Pancreas (tissue), 10 donors: ENCODE results near the gene FANCL. TPM values are rescaled to one million over a fixed set of nuclear protein-coding genes. Genes with fewer than 3 reads are reported as not detected.
"Not testable (repeated sequence)": the region's sequence is repeated elsewhere in the genome, so short reads cannot be mapped to it uniquely, and the experiment has no call there.

ENCODE experiments used
- ATAC-seq, 4 donors: fragments of 200-7000 bp; cut with Tn5 transposase; one replicate each; pipeline versions ENCODE4 v1.8.0 to v1.9.1; 2020; ENCODE audit warnings: mild to moderate bottlenecking in 4 of 4, moderate library complexity in 4 of 4
- DNase-seq, 6 donors: peaks; one replicate each; pipeline ENCODE4 v3.0.0-alpha.2; 2020
- FAIRE-seq: peaks from 2 replicates; lab custom pipeline; 2012; peaks lifted over from hg19 to GRCh38; lab: Jason Lieb, UNC
- H3K27ac ChIP-seq, 4 donors: fragments of 200-600 bp; sonication (generic); 1 replicate in 3 of 4; 2 replicates in 1 of 4; pipeline versions ENCODE4 v1.5.0 to v1.8.0; 2020
- H3K27me3 ChIP-seq, 4 donors: fragments of 200-600 bp; one replicate each; pipeline ENCODE4 v1.8.0; 2021
- H3K36me3 ChIP-seq, 3 donors: fragments of 200-600 bp; sonication (generic) in 1 of 3; one replicate each; pipeline versions ENCODE4 v1.5.0 to v1.8.0; 2020 to 2021
- H3K4me1 ChIP-seq, 3 donors: fragments of 200-600 bp; one replicate each; pipeline ENCODE4 v1.8.0; 2021
- H3K4me3 ChIP-seq, 4 donors: fragments of 200-600 bp; sonication (generic) in 2 of 4; one replicate each; pipeline versions ENCODE4 v1.5.0 to v1.8.0; 2020 to 2021
- H3K9me3 ChIP-seq, 4 donors: fragments of 200-600 bp; one replicate each; pipeline ENCODE4 v1.8.0; 2021
- WGBS, 2 donors: extraction: QIAGEN DNeasy Blood & Tissue Kit; methylation state at CpG; one replicate each; pipeline ENCODE4 v1.1.7; 2013; 5-methylcytosine and 5-hydroxymethylcytosine counted together
- intact Hi-C, 3 donors: fragments of 100-400 bp; cut with DNase I; formaldehyde crosslinking; loops; one replicate each; pipeline versions ENCODE4 v1.11.1 to v1.14.2; 2022
- polyA plus RNA-seq, 2 donors: library from polyadenylated mRNA; stranded (reverse); fragments of 200-250 nt; gene quantifications; one replicate each; pipeline ENCODE4 v1.2.3, GENCODE V29; 2013
- total RNA-seq, 6 donors: library from RNA; stranded (reverse); fragmentation: NEBNext Ultra II Directional in 4 of 6; extraction: Animal tissue kit (Norgen Biotek cat#: 25700) in 4 of 6; gene quantifications; one replicate each; pipeline versions ENCODE4 v1.2.1 to v1.2.4, GENCODE V29; 2021 to 2023
- TF ChIP-seq, protein P1 (sequence below), 4 donors: fragments of 200-600 bp; sonication (generic) in 3 of 4; IDR thresholded peaks; one replicate each; pipeline versions ENCODE4 v1.5.0 to v1.8.0; 2021; ENCODE audit warnings: antibody characterized with exemption in 4 of 4
- donor health status: healthy with polysubstance abuse.
- donor health status: DM: no; HTN: no; CAD: no; lungs with moderate emphysema.
- donor health status: DM: no; HTN: no; CAD: no.
- donor health status: control.
- donor health status: control.
- donor health status: Bipolar disorder and iron deficiency.
- donor health status: DM: yes; HTN: yes; CAD: no.
- donor health status: DM: no; HTN: no; CAD: no.
- donor health status: DM: no; HTN: no; CAD: no.
- donor health status: DM: yes; HTN: yes; CAD: no.

The FANCL gene
- total and polyA plus RNA-seq, 8 donors: 9.0 to 25.8 (median 12.6) TPM

DNA sequence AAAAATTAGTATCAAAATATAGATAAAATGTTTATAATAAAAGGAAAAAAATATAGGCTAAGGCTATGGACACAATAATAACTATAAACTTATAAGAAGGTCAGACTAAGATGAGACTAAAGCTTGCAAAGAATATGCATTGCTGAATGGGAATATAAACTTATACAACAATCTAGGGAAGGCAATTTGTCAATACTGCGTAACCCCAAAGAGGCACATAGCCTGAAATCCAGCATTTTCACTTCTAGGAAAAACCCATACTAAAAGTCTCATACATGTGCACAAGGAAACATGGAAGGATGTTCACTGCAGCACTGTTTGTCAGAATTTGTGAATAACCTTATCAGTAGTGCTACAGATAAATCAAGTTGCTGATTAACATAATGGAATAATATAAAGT lies 45.5 kb downstream of the FANCL start:
- 94 to 98% methylated on average over 1 of the region's 1 CpG for WGBS, 2 donors
- intact Hi-C loops: no loop called here
- Histone ChIP-seq H3K27me3 (no peaks in the 10 kb centered on the region), H3K36me3 (no peaks in the 10 kb centered on the region), H3K27ac (no peak overlapping the region), H3K4me1 (peaks cover 0 to 8% (median 0%) of the 10 kb centered on the region in 3 donors), H3K4me3 (no peak overlapping the region), H3K9me3 (no peaks in the 10 kb centered on the region)
- no peak for DNase-seq
- FAIRE-seq: no peak
- no peak for ATAC-seq
- TF ChIP-seq, protein P1, sequence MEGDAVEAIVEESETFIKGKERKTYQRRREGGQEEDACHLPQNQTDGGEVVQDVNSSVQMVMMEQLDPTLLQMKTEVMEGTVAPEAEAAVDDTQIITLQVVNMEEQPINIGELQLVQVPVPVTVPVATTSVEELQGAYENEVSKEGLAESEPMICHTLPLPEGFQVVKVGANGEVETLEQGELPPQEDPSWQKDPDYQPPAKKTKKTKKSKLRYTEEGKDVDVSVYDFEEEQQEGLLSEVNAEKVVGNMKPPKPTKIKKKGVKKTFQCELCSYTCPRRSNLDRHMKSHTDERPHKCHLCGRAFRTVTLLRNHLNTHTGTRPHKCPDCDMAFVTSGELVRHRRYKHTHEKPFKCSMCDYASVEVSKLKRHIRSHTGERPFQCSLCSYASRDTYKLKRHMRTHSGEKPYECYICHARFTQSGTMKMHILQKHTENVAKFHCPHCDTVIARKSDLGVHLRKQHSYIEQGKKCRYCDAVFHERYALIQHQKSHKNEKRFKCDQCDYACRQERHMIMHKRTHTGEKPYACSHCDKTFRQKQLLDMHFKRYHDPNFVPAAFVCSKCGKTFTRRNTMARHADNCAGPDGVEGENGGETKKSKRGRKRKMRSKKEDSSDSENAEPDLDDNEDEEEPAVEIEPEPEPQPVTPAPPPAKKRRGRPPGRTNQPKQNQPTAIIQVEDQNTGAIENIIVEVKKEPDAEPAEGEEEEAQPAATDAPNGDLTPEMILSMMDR (IDR thresholded peaks at IDR 0.05): no peak

DNA sequence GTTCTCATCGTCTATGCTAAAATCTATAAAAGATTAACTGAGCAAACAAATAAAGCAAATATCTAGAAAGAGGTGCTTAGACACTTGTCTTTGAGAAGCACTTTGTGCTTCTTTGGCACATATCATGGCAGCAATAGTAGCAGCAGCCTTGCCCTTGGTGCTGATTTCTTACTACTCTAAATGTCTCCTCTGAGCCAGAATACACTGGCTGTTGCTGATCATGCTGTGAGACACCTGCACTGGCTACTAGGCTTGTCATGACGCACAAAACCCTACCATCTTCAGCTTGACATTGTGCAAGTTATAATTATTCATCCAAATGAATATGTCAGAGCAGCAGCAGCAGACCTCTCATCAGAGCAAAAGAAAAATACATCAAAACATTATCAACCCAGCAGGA lies 46.7 kb downstream of the FANCL start:
- intact Hi-C loops: no loop called here
- DNase-seq (no peak), FAIRE-seq (no peak), ATAC-seq (no peak)
- H3K36me3 ChIP-seq: no peaks in the 10 kb centered on the region
- TF ChIP-seq, protein P1 (IDR thresholded peaks at IDR 0.05): no peak
- no peak overlapping the region for H3K4me3 ChIP-seq
- 46 to 53% methylated on average over 2 of the region's 2 CpGs for WGBS, 2 donors
- H3K27ac ChIP-seq: no peak overlapping the region
- peaks cover 0 to 1% (median 0%) of the 10 kb centered on the region in 3 donors for H3K4me1 ChIP-seq
- H3K9me3 ChIP-seq: no peaks in the 10 kb centered on the region
- no peaks in the 10 kb centered on the region for H3K27me3 ChIP-seq

DNA sequence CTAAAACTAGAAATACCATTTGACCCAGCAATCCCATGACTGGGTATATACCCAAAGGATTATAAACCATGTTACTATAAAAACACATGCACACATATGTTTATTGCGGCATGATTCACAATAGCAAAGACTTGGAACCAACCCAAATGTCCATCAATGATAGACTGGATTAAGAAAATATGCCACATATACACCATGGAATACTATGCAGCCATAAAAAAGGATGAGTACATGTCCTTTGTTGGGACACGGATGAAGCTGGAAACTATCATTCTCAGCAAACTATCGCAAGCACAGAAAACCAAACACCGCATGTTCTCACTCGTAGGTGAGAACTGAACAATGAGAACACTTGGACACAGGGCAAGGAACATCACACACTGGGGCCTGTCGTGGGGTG lies 54.1 kb downstream of the FANCL start:
- H3K4me1 ChIP-seq, ATAC-seq, H3K4me3 ChIP-seq, H3K27ac ChIP-seq, DNase-seq, intact Hi-C loops, FAIRE-seq, H3K27me3 ChIP-seq, H3K9me3 ChIP-seq, H3K36me3 ChIP-seq: not testable (repeated sequence)
- 99% methylated on average over 6 of the region's 6 CpGs for WGBS, 2 donors

DNA sequence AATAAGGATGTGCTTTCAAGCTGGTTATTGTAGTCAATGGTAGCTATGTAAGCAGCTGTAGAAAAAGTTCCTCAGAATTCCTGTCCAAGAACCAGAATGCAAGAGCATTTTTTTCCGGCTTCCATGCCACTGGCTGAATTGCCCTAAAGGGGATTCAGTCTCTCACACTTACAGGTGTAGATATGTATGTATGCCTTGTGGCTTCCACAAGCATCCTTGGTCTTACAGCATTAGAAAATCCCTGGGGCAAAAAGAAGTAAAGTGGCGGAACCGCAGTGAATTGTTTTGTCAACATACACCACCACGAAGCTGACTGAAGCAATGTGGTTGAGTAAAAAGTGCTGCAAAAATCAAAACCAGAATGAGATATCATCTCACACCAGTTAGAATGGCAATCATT lies 54.6 kb downstream of the FANCL start:
- Histone ChIP-seq H3K36me3 (no peaks in the 10 kb centered on the region), H3K4me3 (no peak overlapping the region), H3K27ac (no peak overlapping the region), H3K4me1 (no peaks in the 10 kb centered on the region), H3K9me3 (no peaks in the 10 kb centered on the region), H3K27me3 (no peaks in the 10 kb centered on the region)
- ATAC-seq (no peak), FAIRE-seq (no peak), DNase-seq (no peak)
- intact Hi-C loops: no loop called here
- WGBS, 2 donors: 84 to 85% methylated on average over 4 of the region's 4 CpGs
- TF ChIP-seq, protein P1 (IDR thresholded peaks at IDR 0.05): no peak

DNA sequence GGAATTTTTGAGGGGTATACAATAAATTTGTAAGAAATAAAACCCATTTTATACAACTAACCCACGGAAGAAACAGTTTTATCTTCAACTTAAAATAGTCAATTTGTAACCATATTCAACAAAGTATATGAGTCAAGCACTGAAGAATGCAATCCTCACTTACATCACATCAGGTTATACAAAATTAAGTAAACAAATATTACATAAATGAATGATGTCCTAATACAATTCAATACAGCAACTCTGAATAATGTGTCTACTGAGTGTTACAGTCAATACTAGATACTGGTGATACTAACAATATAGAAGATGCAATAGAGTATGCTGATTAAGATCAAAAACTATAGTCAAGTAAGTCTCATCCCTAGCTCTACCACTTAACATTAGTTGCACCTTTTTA lies 58.6 kb downstream of the FANCL start:
- Histone ChIP-seq H3K27me3 (no peaks in the 10 kb centered on the region), H3K9me3 (no peaks in the 10 kb centered on the region), H3K4me1 (no peaks in the 10 kb centered on the region), H3K27ac (no peak overlapping the region), H3K36me3 (no peaks in the 10 kb centered on the region), H3K4me3 (no peak overlapping the region)
- DNase-seq (no peak), FAIRE-seq (no peak), ATAC-seq (no peak)
- TF ChIP-seq, protein P1 (IDR thresholded peaks at IDR 0.05): no peak
- 89 to 93% methylated on average over 1 of the region's 1 CpG for WGBS, 2 donors
- intact Hi-C loops: no loop called here
